Neural crest cell (in vitro differentiated cells): ENCODE results near the gene LY9. TPM values are rescaled to one million over a fixed set of nuclear protein-coding genes. Genes with fewer than 3 reads are reported as not detected.

Experiments used
- DNase-seq: peaks from one replicate; pipeline ENCODE4 v3.0.0; 2021; ENCODE audit warnings: low read depth, mixed read lengths, low spot score
- H3K27ac Mint-ChIP-seq: one replicate; pipeline ENCODE4 v1.8.0; 2021; ENCODE audit warnings: mild to moderate bottlenecking, mixed read lengths; ENCODE audit not compliant: unreplicated experiment
- H3K27me3 Mint-ChIP-seq: 2 replicates; pipeline ENCODE4 v1.8.0; 2021; ENCODE audit warnings: low read depth, mild to moderate bottlenecking, mixed read lengths
- H3K36me3 Mint-ChIP-seq: 2 replicates; pipeline ENCODE4 v1.8.0; 2021; ENCODE audit warnings: low read depth, mild to moderate bottlenecking, mixed read lengths
- H3K4me1 Mint-ChIP-seq: 2 replicates; pipeline ENCODE4 v1.8.0; 2021; ENCODE audit warnings: mixed read lengths
- H3K4me3 Mint-ChIP-seq: one replicate; pipeline ENCODE4 v1.8.0; 2021; ENCODE audit warnings: mild to moderate bottlenecking, mixed read lengths
- H3K9me3 Mint-ChIP-seq: 2 replicates; pipeline ENCODE4 v1.8.0; 2021; ENCODE audit warnings: mixed read lengths
- total RNA-seq: library from RNA; stranded (reverse); gene quantifications from 2 replicates; pipeline ENCODE4 v1.2.1, GENCODE V29; 2021
- TF ChIP-seq, protein P1 (sequence below): fragments of 200-600 bp; sonication (generic); conservative IDR thresholded peaks from 2 replicates; pipeline ENCODE4 v1.5.0; 2021; ENCODE audit warnings: antibody characterized with exemption, mild to moderate bottlenecking

The LY9 gene
- total RNA-seq, 1 donor from 2014 or later: not detected

DNA sequence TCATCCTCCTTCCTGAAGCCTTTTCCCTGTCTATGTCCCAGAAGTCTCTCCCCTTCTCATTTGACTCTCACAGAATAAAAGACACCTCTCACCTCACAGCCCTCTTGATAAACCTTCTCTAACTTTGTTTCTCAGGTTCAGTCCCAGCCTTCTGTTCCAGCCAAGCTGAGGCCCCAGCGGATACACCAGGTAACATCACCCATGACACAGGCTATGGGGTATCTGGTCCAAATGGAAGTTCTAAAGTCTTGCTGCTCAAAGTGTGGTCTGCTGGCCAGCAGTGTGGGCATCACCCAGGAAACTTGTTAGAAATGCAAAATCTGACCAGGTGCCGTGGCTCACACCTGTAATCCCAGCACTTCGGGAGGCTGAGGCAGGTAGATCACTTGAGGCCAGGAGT lies 23.2 kb downstream of the LY9 start:
- H3K27me3 Mint-ChIP-seq: peaks cover 4% of the 10 kb centered on the region
- no peaks in the 10 kb centered on the region for H3K36me3 Mint-ChIP-seq

DNA sequence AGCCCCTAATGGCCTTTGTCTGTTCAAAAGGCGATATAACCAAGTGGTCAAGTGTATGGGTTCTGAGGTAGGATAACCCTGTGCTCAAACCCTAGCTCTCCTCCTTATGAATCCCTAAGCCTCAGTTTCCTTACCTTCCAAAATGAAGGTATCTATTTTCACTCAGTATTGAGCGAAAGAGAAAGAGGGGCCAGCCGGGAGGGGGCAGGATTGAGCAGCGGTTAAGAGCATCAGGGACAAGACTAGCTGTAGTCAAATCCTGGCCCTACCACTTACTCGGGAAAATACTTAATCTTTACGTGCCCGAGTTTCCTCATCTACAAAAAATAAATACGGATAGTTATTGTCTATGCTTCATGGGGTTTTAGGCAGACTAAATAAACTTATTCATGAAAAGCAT lies 25.7 kb downstream of the LY9 start:
- no peak for DNase-seq
- Mint-ChIP-seq H3K36me3 (no peaks in the 10 kb centered on the region), H3K4me1 (peaks cover 7% of the 10 kb centered on the region), H3K27me3 (peaks cover 4% of the 10 kb centered on the region), H3K9me3 (no peaks in the 10 kb centered on the region), H3K4me3 (no peak overlapping the region), H3K27ac (no peak overlapping the region)
- TF ChIP-seq, protein P1, sequence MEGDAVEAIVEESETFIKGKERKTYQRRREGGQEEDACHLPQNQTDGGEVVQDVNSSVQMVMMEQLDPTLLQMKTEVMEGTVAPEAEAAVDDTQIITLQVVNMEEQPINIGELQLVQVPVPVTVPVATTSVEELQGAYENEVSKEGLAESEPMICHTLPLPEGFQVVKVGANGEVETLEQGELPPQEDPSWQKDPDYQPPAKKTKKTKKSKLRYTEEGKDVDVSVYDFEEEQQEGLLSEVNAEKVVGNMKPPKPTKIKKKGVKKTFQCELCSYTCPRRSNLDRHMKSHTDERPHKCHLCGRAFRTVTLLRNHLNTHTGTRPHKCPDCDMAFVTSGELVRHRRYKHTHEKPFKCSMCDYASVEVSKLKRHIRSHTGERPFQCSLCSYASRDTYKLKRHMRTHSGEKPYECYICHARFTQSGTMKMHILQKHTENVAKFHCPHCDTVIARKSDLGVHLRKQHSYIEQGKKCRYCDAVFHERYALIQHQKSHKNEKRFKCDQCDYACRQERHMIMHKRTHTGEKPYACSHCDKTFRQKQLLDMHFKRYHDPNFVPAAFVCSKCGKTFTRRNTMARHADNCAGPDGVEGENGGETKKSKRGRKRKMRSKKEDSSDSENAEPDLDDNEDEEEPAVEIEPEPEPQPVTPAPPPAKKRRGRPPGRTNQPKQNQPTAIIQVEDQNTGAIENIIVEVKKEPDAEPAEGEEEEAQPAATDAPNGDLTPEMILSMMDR: no peak

More for the DNA sequence above, 23.2 kb downstream of the LY9 start:
- Mint-ChIP-seq H3K4me3 (no peak overlapping the region), H3K4me1 (peaks cover 7% of the 10 kb centered on the region), H3K9me3 (no peaks in the 10 kb centered on the region), H3K27ac (no peak overlapping the region)
- TF ChIP-seq, protein P1: no peak
- no peak for DNase-seq

DNA sequence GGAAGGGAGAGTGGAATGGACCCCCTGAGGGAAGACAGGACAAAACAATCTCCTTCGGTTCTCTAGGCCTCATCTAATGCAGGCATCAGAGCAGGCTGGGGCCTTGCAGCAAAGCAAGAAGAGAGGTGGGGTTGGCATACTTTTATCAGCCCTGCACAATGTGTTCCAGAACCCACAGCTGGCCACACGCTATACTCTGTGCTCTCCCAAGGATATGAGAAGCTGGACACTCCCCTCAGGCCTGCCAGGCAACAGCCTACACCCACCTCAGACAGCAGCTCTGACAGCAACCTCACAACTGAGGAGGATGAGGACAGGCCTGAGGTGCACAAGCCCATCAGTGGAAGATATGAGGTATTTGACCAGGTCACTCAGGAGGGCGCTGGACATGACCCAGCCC lies 27.3 kb downstream of the LY9 start:
- Mint-ChIP-seq H3K27ac (no peak overlapping the region), H3K9me3 (no peaks in the 10 kb centered on the region), H3K36me3 (no peaks in the 10 kb centered on the region), H3K27me3 (peaks cover 3% of the 10 kb centered on the region), H3K4me3 (no peak overlapping the region), H3K4me1 (peaks cover 4% of the 10 kb centered on the region)
- TF ChIP-seq, protein P1: no peak
- DNase-seq: no peak

DNA sequence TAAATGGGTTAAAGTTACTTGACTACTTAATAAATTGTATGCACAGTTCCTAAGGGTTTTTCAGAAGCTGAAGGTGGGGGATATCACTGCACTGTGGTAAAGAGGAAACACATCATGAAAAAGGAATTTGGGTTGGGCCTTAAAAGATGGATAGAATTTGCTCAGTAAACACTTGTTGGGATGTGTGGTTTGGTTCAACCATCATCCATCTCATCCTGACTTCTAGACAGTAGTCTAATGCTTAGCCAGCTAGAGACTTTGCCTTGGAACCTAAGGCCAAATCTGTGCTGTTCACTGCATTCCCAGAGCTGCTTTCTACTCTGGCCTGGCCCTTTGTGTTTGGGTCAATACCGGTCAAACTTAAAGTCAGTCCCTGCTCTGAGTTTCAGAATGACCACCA lies 30.6 kb downstream of the LY9 start:
- no peaks in the 10 kb centered on the region for H3K4me1 Mint-ChIP-seq
- no peak overlapping the region for H3K4me3 Mint-ChIP-seq
- TF ChIP-seq, protein P1: no peak
- H3K27ac Mint-ChIP-seq: peak overlapping the region; percentile 39
- H3K9me3 Mint-ChIP-seq: no peaks in the 10 kb centered on the region
- H3K27me3 Mint-ChIP-seq: peaks cover 20% of the 10 kb centered on the region
- no peaks in the 10 kb centered on the region for H3K36me3 Mint-ChIP-seq
- no peak for DNase-seq

DNA sequence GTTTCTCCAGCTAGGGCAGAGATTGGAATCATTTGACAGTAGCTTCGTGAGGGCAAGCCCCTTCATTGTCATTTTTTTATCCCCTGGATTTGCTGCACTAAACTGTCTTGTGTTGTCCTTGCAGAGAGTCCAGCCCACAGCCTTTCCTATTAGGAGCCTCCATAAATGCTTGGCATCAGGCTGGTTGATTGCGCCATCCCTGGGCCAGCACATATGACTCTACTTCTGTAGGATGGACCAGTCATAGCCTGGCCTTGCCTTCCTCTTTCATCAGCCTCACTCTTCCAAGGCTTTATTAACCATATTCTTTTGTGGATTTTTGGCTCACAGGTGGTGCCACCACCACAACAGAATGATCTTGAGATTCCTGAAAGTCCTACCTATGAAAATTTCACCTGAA lies 31.4 kb downstream of the LY9 start:
- Mint-ChIP-seq H3K27ac (no peak overlapping the region), H3K27me3 (peaks cover 20% of the 10 kb centered on the region), H3K36me3 (no peaks in the 10 kb centered on the region), H3K9me3 (no peaks in the 10 kb centered on the region), H3K4me1 (no peaks in the 10 kb centered on the region), H3K4me3 (no peak overlapping the region)
- TF ChIP-seq, protein P1: no peak
- DNase-seq: no peak

DNA sequence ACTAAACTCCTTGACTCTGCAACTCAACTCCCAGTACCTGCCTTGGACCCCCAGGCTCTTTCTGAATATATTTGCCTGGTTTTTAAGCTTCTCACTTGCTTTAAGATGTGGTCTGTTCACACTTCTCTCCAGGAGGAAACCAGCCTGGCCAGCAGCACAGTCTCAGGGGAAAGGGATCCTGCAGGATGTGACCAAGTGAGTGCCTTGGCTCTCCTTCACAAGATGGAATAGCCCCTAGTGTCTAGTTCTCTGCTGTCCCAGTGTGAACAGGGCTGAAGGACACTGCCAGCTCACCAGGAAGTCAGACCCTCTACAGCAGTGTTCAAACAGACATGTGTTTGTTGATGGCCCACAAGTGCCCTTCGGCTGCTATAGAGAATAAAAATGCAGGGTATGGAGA lies 33.8 kb downstream of the LY9 start:
- TF ChIP-seq, protein P1: no peak
- Mint-ChIP-seq H3K4me3 (no peak overlapping the region), H3K9me3 (no peaks in the 10 kb centered on the region), H3K27ac (no peak overlapping the region), H3K4me1 (no peaks in the 10 kb centered on the region), H3K36me3 (no peaks in the 10 kb centered on the region), H3K27me3 (peaks cover 20% of the 10 kb centered on the region)
- DNase-seq: no peak
